Neural cell (in vitro differentiated cells): Measurements from ENCODE around the gene NDST1. TPM values are rescaled to one million over a fixed set of nuclear protein-coding genes. Genes with fewer than 3 reads are reported as not detected.

Experiments used
- H2AFZ ChIP-seq: fragments of 200-600, 300-800 bp; sonication (generic), shearing (Covaris generic); 2 replicates; pipeline ENCODE4 v1.6.0; 2014; ENCODE audit warnings: low read depth, mild to moderate bottlenecking, antibody characterized with exemption, low read length, moderate library complexity
- H3F3A ChIP-seq: fragments of 200-600 bp; shearing (Covaris generic); 2 replicates; pipeline ENCODE4 v1.6.1; 2016; ENCODE audit warnings: mild to moderate bottlenecking, moderate library complexity, mixed read lengths, antibody characterized with exemption, low read length; ENCODE audit not compliant: insufficient read depth, poor library complexity, severe bottlenecking
- H3K27ac ChIP-seq: fragments of 200-600, 300-800 bp; sonication (generic), shearing (Covaris generic); 2 replicates; pipeline ENCODE4 v1.5.1; 2014; ENCODE audit warnings: mild to moderate bottlenecking, low read length, moderate library complexity
- H3K27me3 ChIP-seq: fragments of 300-800, 200-600 bp; sonication (generic), shearing (Covaris generic); 2 replicates; pipeline ENCODE4 v1.6.0; 2014; ENCODE audit warnings: mild to moderate bottlenecking, low read depth, low read length, moderate library complexity; ENCODE audit not compliant: insufficient read depth
- H3K36me3 ChIP-seq: fragments of 300-800, 200-600 bp; sonication (generic), shearing (Covaris generic); 2 replicates; pipeline ENCODE4 v1.5.1; 2014; ENCODE audit warnings: mild to moderate bottlenecking, antibody characterized with exemption, low read length, moderate library complexity; ENCODE audit not compliant: insufficient read depth
- H3K4me2 ChIP-seq: fragments of 300-800, 200-600 bp; sonication (generic), shearing (Covaris generic); 2 replicates; pipeline ENCODE4 v1.6.0; 2014; ENCODE audit warnings: mild to moderate bottlenecking, low read length
- H3K4me3 ChIP-seq: fragments of 300-800, 200-600 bp; sonication (generic), shearing (Covaris generic); 2 replicates; pipeline ENCODE4 v1.5.1; 2014; ENCODE audit warnings: mild to moderate bottlenecking, low read length, moderate library complexity
- H3K79me2 ChIP-seq: fragments of 200-600 bp; shearing (Covaris generic); replicated peaks from 2 replicates; pipeline ENCODE4 v1.6.0; 2014; ENCODE audit warnings: mild to moderate bottlenecking, low read length, moderate library complexity; ENCODE audit not compliant: insufficient read depth
- H3K9ac ChIP-seq: fragments of 300-800, 200-600 bp; sonication (generic), shearing (Covaris generic); 2 replicates; pipeline ENCODE4 v1.6.1; 2016; ENCODE audit warnings: mild to moderate bottlenecking, low read length, mixed read lengths
- H3K9me2 ChIP-seq: fragments of 200-600 bp; shearing (Covaris generic); 2 replicates; pipeline ENCODE4 v1.6.1; 2016; ENCODE audit warnings: mild to moderate bottlenecking, low read length, mixed read lengths; ENCODE audit not compliant: insufficient read depth
- H3K9me3 ChIP-seq: fragments of 200-600, 300-800 bp; sonication (generic), shearing (Covaris generic); 2 replicates; pipeline ENCODE4 v1.6.1; 2016; ENCODE audit warnings: mild to moderate bottlenecking, mixed run types, low read length, moderate library complexity, mixed read lengths
- H4K20me1 ChIP-seq: fragments of 200-600 bp; shearing (Covaris generic); 2 replicates; pipeline ENCODE4 v1.6.1; 2016; ENCODE audit warnings: mild to moderate bottlenecking, mixed run types; ENCODE audit not compliant: insufficient read depth
- CTCF ChIP-seq: fragments of 450-650 bp; IDR thresholded peaks from 2 replicates; pipeline ENCODE4 v1.5.1; 2014; ENCODE audit warnings: antibody characterized with exemption, mild to moderate bottlenecking, moderate library complexity; ENCODE audit not compliant: poor library complexity, severe bottlenecking
- EP300 ChIP-seq: fragments of 450-650 bp; conservative IDR thresholded peaks from 2 replicates; pipeline ENCODE4 v1.6.1; 2014; ENCODE audit warnings: antibody characterized with exemption, mild to moderate bottlenecking, moderate library complexity; ENCODE audit not compliant: poor library complexity, severe bottlenecking
- EZH2 ChIP-seq: fragments of 200-600, 300-800 bp; shearing (Covaris generic), sonication (generic); IDR thresholded peaks from 2 replicates; pipeline ENCODE4 v1.6.1; 2014; ENCODE audit warnings: antibody characterized with exemption, low read length, borderline replicate concordance, mild to moderate bottlenecking; ENCODE audit not compliant: insufficient read depth, poor library complexity, severe bottlenecking
- MXI1 ChIP-seq: fragments of 450-650 bp; conservative IDR thresholded peaks from 2 replicates; pipeline ENCODE4 v1.6.1; 2014; ENCODE audit warnings: antibody characterized with exemption, mild to moderate bottlenecking; ENCODE audit not compliant: poor library complexity, severe bottlenecking
- POLR2AphosphoS5 ChIP-seq: IDR thresholded peaks from 2 replicates; pipeline ENCODE4 v1.6.1; 2012
- RAD21 ChIP-seq: fragments of 450-650 bp; conservative IDR thresholded peaks from 2 replicates; pipeline ENCODE4 v1.6.1; 2014; ENCODE audit warnings: antibody characterized with exemption, mild to moderate bottlenecking, moderate library complexity
- REST ChIP-seq: IDR thresholded peaks from 2 replicates; pipeline ENCODE4 v1.6.1; 2012; ENCODE audit warnings: borderline replicate concordance
- SMC3 ChIP-seq: fragments of 450-650 bp; conservative IDR thresholded peaks from 2 replicates; pipeline ENCODE4 v1.6.1; 2014; ENCODE audit warnings: antibody characterized with exemption, mild to moderate bottlenecking, moderate library complexity; ENCODE audit not compliant: poor library complexity
- TAF1 ChIP-seq: IDR thresholded peaks from 2 replicates; pipeline ENCODE4 v1.6.1; 2012; ENCODE audit warnings: low read depth
- polyA plus RNA-seq: library from polyadenylated mRNA; depleted of rRNA; stranded (reverse); fragments of >200 nt; gene quantifications from 2 replicates; pipeline ENCODE4 v1.2.3, GENCODE V29; 2014

NDST1 gene
- polyA plus RNA-seq, 1 donor from 2014 or later: 15.6 TPM

GRCh38 chr5:150530951-150531588, 23.1 kb downstream of the NDST1 start:
- H3K9me2 ChIP-seq: no peaks in the 10 kb centered on the region
- no peak overlapping the region for H2AFZ ChIP-seq
- peaks cover 5% of the 10 kb centered on the region for H3K79me2 ChIP-seq
- no peak overlapping the region for H3K4me2 ChIP-seq
- H3K4me3 ChIP-seq: no peak overlapping the region
- H3F3A ChIP-seq: no peaks in the 10 kb centered on the region
- TF ChIP-seq REST (no peak), MXI1 (no peak), EZH2 (no peak), TAF1 (no peak), EP300 (no peak)
- no peak overlapping the region for H3K9ac ChIP-seq
- H3K9me3 ChIP-seq: no peaks in the 10 kb centered on the region
- H3K27me3 ChIP-seq: no peaks in the 10 kb centered on the region
- no peaks in the 10 kb centered on the region for H4K20me1 ChIP-seq
- H3K36me3 ChIP-seq: no peaks in the 10 kb centered on the region
- no peak overlapping the region for H3K27ac ChIP-seq

- no peaks in the 10 kb centered on the region for H3F3A ChIP-seq
- H3K36me3 ChIP-seq: no peaks in the 10 kb centered on the region
- no peaks in the 10 kb centered on the region for H3K9me3 ChIP-seq
- no peak overlapping the region for H3K4me2 ChIP-seq
- H3K79me2 ChIP-seq: peaks cover 5% of the 10 kb centered on the region
- no peak overlapping the region for H3K9ac ChIP-seq
- H2AFZ ChIP-seq: no peak overlapping the region
- no peaks in the 10 kb centered on the region for H3K9me2 ChIP-seq
- H3K4me3 ChIP-seq: no peak overlapping the region
- H3K27ac ChIP-seq: no peak overlapping the region
- H3K27me3 ChIP-seq: no peaks in the 10 kb centered on the region
- no peaks in the 10 kb centered on the region for H4K20me1 ChIP-seq
- TF ChIP-seq MXI1 (no peak), EZH2 (no peak), POLR2AphosphoS5 (no peak), REST (no peak), CTCF (no peak), RAD21 (no peak), TAF1 (no peak), EP300 (no peak), SMC3 (no peak)
Measured at GRCh38 chr5:150531686-150532085, 23.8 kb downstream of the NDST1 start.
